Gastrocnemius medialis (tissue), 4 donors: ENCODE measurements around the gene ATG5.

Experiments
- CTCF ChIP-seq, 5 experiments: fragments of 450-650 bp in 3 of 5; fragments of 200-600 bp in 2 of 5; sonication (generic) in 2 of 5; IDR thresholded peaks in 4 of 5; conservative IDR thresholded peaks in 1 of 5; 1 replicate in 4 of 5; 2 replicates in 1 of 5; pipeline ENCODE4 v1.5.1; 2016 to 2019; ENCODE audit warnings: antibody characterized with exemption in 5 of 5, mild to moderate bottlenecking in 3 of 5, moderate library complexity in 3 of 5
- POLR2A ChIP-seq, 2 donors: fragments of 450-650 bp; IDR thresholded peaks; one replicate each; pipeline ENCODE4 v1.6.1; 2017; ENCODE audit warnings: antibody characterized with exemption in 2 of 2, mild to moderate bottlenecking in 2 of 2, moderate library complexity in 2 of 2

DNA sequence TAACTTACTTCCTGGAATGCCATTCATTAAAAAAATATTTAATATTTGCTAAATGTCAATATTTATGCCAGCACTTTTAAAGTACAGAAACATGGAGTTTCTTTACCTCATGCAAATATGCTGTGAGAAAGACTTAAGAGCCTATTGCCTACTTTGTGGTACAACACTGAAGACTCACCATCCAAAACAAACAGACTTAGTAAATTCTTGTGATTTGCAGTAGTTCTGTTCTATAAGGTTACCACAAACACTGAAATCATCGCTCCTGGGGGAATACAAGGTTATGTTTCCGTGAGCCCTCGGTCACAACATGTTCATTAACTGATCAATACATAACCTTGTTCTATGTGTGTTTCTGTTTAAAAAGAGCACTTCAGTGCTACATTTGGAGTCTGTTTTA is 78.3 kb downstream of the ATG5 start:
- TF ChIP-seq CTCF (IDR thresholded peaks at IDR 0.05 in 4 of 5, conservative IDR thresholded peaks at IDR 0.05 in 1 of 5) (no peak), POLR2A (IDR thresholded peaks at IDR 0.05) (no peak)
